Fibroblast of the aortic adventitia (primary cell): ENCODE measurements around the gene RPL18. TPM values are rescaled to one million over a fixed set of nuclear protein-coding genes. Genes with fewer than 3 reads are reported as not detected.

Experiments
- DNase-seq: peaks from one replicate; pipeline ENCODE4 v3.0.0-alpha.2; 2010; ENCODE audit warnings: low read depth
- H3K4me3 ChIP-seq: 2 replicates; pipeline ENCODE4 v1.5.1; 2011; ENCODE audit warnings: low read depth, mild to moderate bottlenecking, control low read depth, low read length, moderate library complexity
- total RNA-seq: library from RNA; depleted of rRNA; stranded (reverse); fragments of >200 nt; gene quantifications from 2 replicates; pipeline ENCODE4 v1.2.3, GENCODE V29; 2012; ENCODE audit warnings: low replicate concordance
- TF ChIP-seq, protein P1 (sequence below): IDR thresholded peaks from 2 replicates; pipeline ENCODE4 v1.5.1; 2011; ENCODE audit warnings: mild to moderate bottlenecking, low read length, control low read depth, inconsistent platforms; ENCODE audit not compliant: insufficient read depth

Gene RPL18
- total RNA-seq, 1 donor = 1,782 TPM

DNA sequence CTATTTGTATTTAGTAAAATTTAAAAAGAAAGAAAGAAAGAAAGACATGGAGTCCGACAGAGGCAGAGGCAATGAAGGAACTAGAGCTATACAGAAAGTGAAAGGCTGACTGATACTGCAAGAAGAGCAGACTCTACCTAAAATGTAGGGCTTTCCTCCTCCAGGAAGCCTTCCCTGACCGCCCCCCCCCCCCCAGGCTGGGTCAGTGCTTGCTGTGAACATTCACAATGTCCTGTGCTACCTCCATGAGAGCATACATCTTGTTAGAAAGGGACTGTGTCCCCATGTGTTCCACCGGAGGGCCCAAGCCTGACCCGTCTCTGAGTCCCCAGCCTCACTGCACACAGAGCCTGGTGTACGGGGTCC lies 32.7 kb upstream of the RPL18 start:
- no peak for DNase-seq
- TF ChIP-seq, protein P1, sequence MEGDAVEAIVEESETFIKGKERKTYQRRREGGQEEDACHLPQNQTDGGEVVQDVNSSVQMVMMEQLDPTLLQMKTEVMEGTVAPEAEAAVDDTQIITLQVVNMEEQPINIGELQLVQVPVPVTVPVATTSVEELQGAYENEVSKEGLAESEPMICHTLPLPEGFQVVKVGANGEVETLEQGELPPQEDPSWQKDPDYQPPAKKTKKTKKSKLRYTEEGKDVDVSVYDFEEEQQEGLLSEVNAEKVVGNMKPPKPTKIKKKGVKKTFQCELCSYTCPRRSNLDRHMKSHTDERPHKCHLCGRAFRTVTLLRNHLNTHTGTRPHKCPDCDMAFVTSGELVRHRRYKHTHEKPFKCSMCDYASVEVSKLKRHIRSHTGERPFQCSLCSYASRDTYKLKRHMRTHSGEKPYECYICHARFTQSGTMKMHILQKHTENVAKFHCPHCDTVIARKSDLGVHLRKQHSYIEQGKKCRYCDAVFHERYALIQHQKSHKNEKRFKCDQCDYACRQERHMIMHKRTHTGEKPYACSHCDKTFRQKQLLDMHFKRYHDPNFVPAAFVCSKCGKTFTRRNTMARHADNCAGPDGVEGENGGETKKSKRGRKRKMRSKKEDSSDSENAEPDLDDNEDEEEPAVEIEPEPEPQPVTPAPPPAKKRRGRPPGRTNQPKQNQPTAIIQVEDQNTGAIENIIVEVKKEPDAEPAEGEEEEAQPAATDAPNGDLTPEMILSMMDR = no peak
- H3K4me3 ChIP-seq = no peak overlapping the region

DNA sequence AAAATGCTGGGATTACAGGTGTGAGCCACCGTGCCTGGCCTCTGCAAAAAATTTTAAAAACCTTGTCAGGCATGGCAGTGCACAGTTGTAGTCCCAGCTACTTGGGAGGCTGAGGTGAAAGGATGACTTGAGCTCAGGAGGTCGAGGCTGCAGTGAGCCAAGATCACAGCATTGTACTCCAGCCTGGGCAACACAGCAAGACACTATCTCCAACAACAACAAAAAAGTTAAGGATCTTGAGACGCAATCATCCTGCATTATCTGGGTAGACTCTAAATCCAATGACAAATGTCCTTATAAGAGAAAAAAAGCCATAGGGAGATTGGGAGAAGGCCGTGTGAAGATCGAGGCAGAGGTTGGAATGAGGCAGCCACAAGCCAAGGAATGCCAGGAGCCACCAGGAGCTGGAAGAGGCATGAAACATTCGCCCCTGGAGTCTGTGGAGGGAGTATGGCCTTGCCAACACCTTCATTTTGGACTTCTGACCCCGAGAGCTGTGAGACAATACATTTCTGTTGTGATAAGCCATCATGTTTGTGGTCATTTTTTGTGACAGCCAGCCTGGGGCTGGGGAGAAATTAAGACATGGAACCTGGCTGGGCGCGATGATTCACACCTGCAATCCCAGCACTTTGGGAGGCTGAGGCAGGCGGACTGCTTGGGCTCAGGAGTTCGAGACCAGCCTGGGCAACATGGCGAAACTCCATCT lies 32.1 kb upstream of the RPL18 start:
- TF ChIP-seq, protein P1 = no peak
- DNase-seq = no peak
- no peak overlapping the region for H3K4me3 ChIP-seq

DNA sequence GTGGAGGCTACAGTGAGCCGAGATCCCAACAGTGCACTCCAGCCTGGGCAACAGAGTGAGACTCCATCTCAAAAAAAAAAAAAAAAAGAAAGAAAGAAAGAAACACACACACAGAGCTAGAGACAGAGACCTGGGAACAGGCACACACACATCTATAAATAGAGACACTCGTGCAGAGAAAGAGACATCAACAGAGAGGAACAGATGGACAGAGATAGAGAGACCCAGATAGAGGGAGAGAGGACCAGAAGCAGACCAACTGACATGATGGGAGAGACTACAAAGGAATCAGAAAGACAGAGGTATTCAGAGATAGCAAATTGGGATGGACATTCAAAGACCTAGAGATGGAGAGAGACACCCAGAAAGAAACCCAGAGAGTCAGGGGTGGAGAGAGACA lies 29.2 kb upstream of the RPL18 start:
- no peak for DNase-seq
- no peak overlapping the region for H3K4me3 ChIP-seq
- TF ChIP-seq, protein P1 = no peak

DNA sequence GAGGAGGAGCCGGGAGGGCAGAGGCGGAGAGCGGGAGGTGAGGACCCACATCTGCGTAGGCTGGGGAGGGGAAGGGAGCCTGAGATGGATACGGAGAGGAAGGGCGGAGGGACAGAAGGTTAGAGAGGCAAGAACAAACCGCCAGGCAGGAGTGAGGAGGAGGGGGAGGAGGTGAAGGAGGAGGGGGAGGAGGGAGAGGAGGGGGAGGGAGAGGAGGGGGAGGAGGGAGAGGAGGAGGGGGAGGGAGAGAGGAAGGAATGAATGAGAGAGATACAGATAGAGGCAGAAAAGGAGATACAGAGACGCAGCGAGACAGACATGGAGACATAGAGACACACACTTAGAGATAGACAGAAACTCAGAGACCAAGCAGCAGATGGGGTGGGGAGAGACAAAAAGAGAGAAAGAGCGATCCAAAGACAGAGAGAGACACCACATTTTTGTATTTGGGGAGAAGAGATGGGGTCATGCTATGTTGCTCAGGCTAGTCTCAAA lies 27.8 kb upstream of the RPL18 start:
- DNase-seq = no peak
- TF ChIP-seq, protein P1 = no peak

DNA sequence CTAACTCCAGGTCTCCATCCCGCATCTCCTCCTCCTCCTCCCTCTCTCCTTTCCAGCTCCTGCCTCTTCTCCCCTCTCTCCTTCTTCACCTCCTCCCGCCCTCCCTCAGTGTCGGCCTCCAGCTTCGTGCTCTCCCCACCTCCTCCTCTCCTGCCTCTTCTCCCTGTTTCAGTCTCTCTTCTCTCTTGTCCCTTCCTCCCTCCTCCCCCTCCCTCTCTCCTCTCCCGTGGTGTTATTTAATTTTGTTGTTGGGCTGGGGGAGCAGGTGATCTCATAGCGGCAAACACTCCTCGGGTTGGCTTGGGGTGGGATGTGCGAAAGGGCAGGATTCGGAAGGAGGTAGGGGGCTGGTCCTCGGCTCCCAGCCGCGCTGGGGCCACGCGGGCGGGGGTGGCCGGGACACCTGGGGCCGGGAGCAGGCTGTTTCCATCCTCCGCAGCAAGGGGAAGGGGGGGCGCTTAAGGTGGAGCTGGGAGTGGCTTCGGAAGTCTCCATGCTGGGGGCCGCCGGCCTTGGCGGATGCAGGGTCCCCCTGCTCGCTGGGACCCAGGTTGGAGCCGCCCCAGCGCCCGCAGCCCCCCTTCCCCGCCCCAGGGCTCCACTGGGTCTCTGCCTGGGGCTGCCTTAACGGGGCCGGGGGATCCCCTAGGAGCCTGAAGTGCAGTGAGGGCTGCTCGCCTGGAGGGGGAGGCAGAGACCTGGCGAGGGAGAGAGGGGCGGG lies 27.2 kb upstream of the RPL18 start, which contains the start of gene CA11:
TSS of gene CA11 (minus strand) at position 187 of the 721 bp plus-strand sequence. CDS start 555 bp downstream, outside the sequence.
- peak within 1 kb of the TSS; percentile 61 for H3K4me3 ChIP-seq
- DNase-seq = peak; percentile 70
- TF ChIP-seq, protein P1 = peak; percentile 94

More for the DNA sequence above, 27.8 kb upstream of the RPL18 start:
- peak overlapping the region; percentile 49 for H3K4me3 ChIP-seq

DNA sequence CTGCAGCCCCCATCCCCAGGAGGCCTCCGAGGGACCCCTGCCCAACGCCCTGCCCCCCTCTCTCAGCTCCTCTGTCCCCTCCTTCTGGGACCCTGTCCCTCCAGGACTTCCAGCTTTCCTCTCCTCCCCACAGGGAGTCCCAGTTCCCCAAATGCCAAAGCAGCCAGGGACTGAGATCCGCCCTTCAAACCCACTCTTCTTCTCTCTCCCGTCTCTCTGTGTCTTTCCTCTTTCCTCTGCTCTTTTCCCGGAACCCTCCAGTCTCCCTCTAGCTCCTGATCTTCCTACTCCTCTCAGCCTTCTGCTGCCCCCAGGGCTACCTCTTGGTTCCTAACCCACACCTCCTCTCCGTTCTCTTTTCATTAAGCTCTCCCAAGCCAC lies 26.6 kb upstream of the RPL18 start:
- peak overlapping the region; percentile 61 for H3K4me3 ChIP-seq
- DNase-seq = no peak
- TF ChIP-seq, protein P1 = no peak
